Tibial artery (tissue), 4 donors: Measurements from ENCODE around the gene CDK18.

Experiments used
- DNase-seq, 2 donors: peaks; one replicate each; pipeline ENCODE4 v3.0.0-alpha.2; 2019
- H3K27ac ChIP-seq, 2 donors: fragments of 200-600 bp; sonication (generic) in 1 of 2; 1 replicate in 1 of 2; 2 replicates in 1 of 2; pipeline ENCODE4 v1.5.1; 2018 to 2019; ENCODE audit warnings: mild to moderate bottlenecking in 1 of 2
- H3K27me3 ChIP-seq, 2 donors: fragments of 200-600 bp; sonication (generic) in 1 of 2; one replicate each; pipeline versions ENCODE4 v1.5.1 to v1.6.0; 2016 to 2019
- H3K36me3 ChIP-seq, 3 donors: fragments of 200-600 bp; sonication (generic) in 2 of 3; one replicate each; pipeline ENCODE4 v1.5.1; 2016 to 2019; ENCODE audit warnings: mild to moderate bottlenecking in 2 of 3
- H3K4me1 ChIP-seq, 4 donors: fragments of 200-600 bp; sonication (generic) in 2 of 4; 1 replicate in 3 of 4; 2 replicates in 1 of 4; pipeline ENCODE4 v1.5.1; 2016 to 2019
- H3K4me3 ChIP-seq, 2 donors: fragments of 200-600 bp; sonication (generic) in 1 of 2; 1 replicate in 1 of 2; 2 replicates in 1 of 2; pipeline ENCODE4 v1.5.1; 2018 to 2019; ENCODE audit warnings: mild to moderate bottlenecking in 2 of 2
- H3K9me3 ChIP-seq, 3 donors: fragments of 200-600 bp; sonication (generic) in 1 of 3; one replicate each; pipeline ENCODE4 v1.5.1; 2016 to 2019
- CTCF ChIP-seq, 2 experiments: fragments of 200-600 bp in 1 of 2; fragments of 450-650 bp in 1 of 2; IDR thresholded peaks; one replicate each; pipeline ENCODE4 v1.5.1; 2017 to 2019; ENCODE audit warnings: antibody characterized with exemption in 2 of 2, mild to moderate bottlenecking in 1 of 2, moderate library complexity in 1 of 2
- intact Hi-C: fragments of 100-400 bp; cut with DNase I; formaldehyde crosslinking; loops from one replicate; pipeline ENCODE4 v1.15.0; 2023; ENCODE audit warnings: low total_unique reads

The CDK18 gene

GRCh38 chr1:205510308-205510950, 6.0 kb downstream of the CDK18 start:
- Histone ChIP-seq H3K4me3 (no peak overlapping the region), H3K36me3 (no peaks in the 10 kb centered on the region), H3K27ac (peak overlapping the region; percentile 89 to 92), H3K9me3 (no peaks in the 10 kb centered on the region), H3K27me3 (no peaks in the 10 kb centered on the region), H3K4me1 (peaks cover 0 to 90% (median 66%) of the 10 kb centered on the region in 4 donors)
- no peak for TF ChIP-seq CTCF (IDR thresholded peaks at IDR 0.05)
- intact Hi-C loops, result no loop called here
- DNase-seq, result no peak

GRCh38 chr1:205510951-205511330, 6.5 kb downstream of the CDK18 start:
- no peaks in the 10 kb centered on the region for H3K9me3 ChIP-seq
- H3K27me3 ChIP-seq, result no peaks in the 10 kb centered on the region
- no peaks in the 10 kb centered on the region for H3K36me3 ChIP-seq
- intact Hi-C loops, result no loop called here
- H3K27ac ChIP-seq, result peak overlapping the region; percentile 89 to 92
- no peak overlapping the region for H3K4me3 ChIP-seq
- no peak for DNase-seq
- H3K4me1 ChIP-seq, result peaks cover 0 to 90% (median 65%) of the 10 kb centered on the region in 4 donors
- TF ChIP-seq CTCF (IDR thresholded peaks at IDR 0.05), result no peak

GRCh38 chr1:205512059-205513045, 7.9 kb downstream of the CDK18 start:
- Histone ChIP-seq H3K36me3 (no peaks in the 10 kb centered on the region), H3K4me3 (no peak overlapping the region), H3K27ac (peak overlapping the region; percentile 89 to 92), H3K27me3 (no peaks in the 10 kb centered on the region), H3K4me1 (peaks cover 0 to 91% (median 67%) of the 10 kb centered on the region in 4 donors), H3K9me3 (no peaks in the 10 kb centered on the region)
- peak; percentile 53 to 92 for DNase-seq
- no peak for TF ChIP-seq CTCF (IDR thresholded peaks at IDR 0.05)
- intact Hi-C loops, result no loop called here

- peaks cover 0 to 87% (median 75%) of the 10 kb centered on the region in 4 donors for H3K4me1 ChIP-seq
- H3K36me3 ChIP-seq, result no peaks in the 10 kb centered on the region
- no peaks in the 10 kb centered on the region for H3K27me3 ChIP-seq
- H3K27ac ChIP-seq, result peak overlapping the region; percentile 89 to 92
- TF ChIP-seq CTCF (IDR thresholded peaks at IDR 0.05), result no peak
- intact Hi-C loops, result no loop called here
- no peak for DNase-seq
- no peaks in the 10 kb centered on the region for H3K9me3 ChIP-seq
- H3K4me3 ChIP-seq, result no peak overlapping the region
Measured at GRCh38 chr1:205513774-205514173, 9.3 kb downstream of the CDK18 start.

- peak overlapping the region; percentile 89 to 92 for H3K27ac ChIP-seq
Measured at GRCh38 chr1:205514211-205515142, 10.0 kb downstream of the CDK18 start.

More at GRCh38 chr1:205514211-205515142, 10.0 kb downstream of the CDK18 start:
- no peaks in the 10 kb centered on the region for H3K27me3 ChIP-seq
- DNase-seq, result no peak
- intact Hi-C loops, result no loop called here
- H3K36me3 ChIP-seq, result no peaks in the 10 kb centered on the region
- no peak for TF ChIP-seq CTCF (IDR thresholded peaks at IDR 0.05)
- peaks cover 0 to 91% (median 80%) of the 10 kb centered on the region in 4 donors for H3K4me1 ChIP-seq
- no peaks in the 10 kb centered on the region for H3K9me3 ChIP-seq
- no peak overlapping the region for H3K4me3 ChIP-seq
